Stimulated activated naive CD8-positive, alpha-beta T cell treated with anti-CD3 and anti-CD28 coated beads, Interleukin-15, Interleukin-2, amounts not matched to agents 100 ng/mL and 50 ng/mL, for 24 hours (primary cell): ENCODE data around the gene ERBB4.

Experiments
- H3K27ac Mint-ChIP-seq: one replicate; pipeline ENCODE4 v1.8.0; 2021; ENCODE audit warnings: mild to moderate bottlenecking, mixed read lengths
- H3K27me3 Mint-ChIP-seq: one replicate; pipeline ENCODE4 v1.8.0; 2021; ENCODE audit warnings: mixed read lengths
- H3K36me3 Mint-ChIP-seq: one replicate; pipeline ENCODE4 v1.8.0; 2021; ENCODE audit warnings: low read depth, mixed read lengths
- H3K4me1 Mint-ChIP-seq: one replicate; pipeline ENCODE4 v1.8.0; 2021; ENCODE audit warnings: low read depth, mixed read lengths
- H3K4me3 Mint-ChIP-seq: one replicate; pipeline ENCODE4 v1.8.0; 2021; ENCODE audit warnings: mild to moderate bottlenecking, mixed read lengths
- H3K9me3 Mint-ChIP-seq: one replicate; pipeline ENCODE4 v1.8.0; 2021; ENCODE audit warnings: mixed read lengths

Gene ERBB4

GRCh38 chr2:212384027-212384426, 154.6 kb downstream of the ERBB4 start:
- Mint-ChIP-seq H3K36me3 (no peaks in the 10 kb centered on the region), H3K4me3 (no peak overlapping the region), H3K4me1 (no peaks in the 10 kb centered on the region), H3K9me3 (no peaks in the 10 kb centered on the region), H3K27me3 (no peaks in the 10 kb centered on the region), H3K27ac (no peak overlapping the region)

DNA sequence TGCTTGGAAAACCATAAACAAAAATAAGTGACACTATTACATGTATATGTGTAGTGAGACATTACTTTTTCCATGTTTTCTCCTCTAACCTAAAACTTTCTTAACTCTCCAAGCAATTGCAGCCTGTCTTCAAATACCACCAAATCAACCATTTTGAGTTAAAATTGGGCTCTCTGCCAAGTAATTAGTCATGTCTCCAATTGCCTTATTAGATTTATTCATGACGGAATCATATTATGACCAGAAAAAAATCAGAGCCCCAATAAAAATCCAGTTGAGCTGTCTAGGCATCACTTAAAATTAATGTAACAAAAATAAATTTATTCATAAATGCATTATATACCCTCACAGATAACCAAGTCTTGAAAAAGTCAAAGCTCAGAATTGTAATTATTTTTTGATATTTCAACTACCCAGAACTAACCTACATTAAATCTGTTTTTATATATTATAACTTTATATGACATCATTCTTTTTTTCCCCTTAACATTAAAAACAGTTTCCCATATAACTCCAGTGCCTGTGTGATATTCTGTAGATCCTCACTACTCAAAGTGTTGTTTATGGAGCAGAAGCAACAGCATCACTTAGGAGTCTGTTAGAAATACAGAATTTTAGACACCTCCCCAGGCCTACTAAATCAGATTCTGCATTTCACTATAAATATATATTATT, 157.0 kb downstream of the ERBB4 start:
- Mint-ChIP-seq H3K9me3 (no peaks in the 10 kb centered on the region), H3K27me3 (no peaks in the 10 kb centered on the region), H3K4me3 (no peak overlapping the region), H3K4me1 (no peaks in the 10 kb centered on the region), H3K36me3 (no peaks in the 10 kb centered on the region), H3K27ac (no peak overlapping the region)

DNA sequence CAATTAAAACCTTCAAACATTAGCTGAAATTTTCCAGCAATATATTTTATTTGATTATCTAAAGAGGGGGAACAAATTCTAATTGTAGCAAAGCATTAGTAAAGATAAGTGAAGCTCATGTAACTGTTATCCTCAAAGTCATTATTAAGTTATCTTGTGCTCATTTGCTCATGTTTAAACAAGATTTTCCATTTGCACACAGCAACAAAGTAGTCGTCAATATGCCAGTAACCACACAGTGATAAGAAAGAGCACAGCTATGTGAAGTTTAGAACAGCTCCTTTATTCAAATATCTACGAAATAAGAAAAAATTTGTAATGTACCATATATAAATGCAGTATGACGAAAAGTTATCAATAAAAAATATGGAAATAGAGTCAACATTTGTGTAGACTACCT, 159.5 kb downstream of the ERBB4 start:
- H3K36me3 Mint-ChIP-seq, result no peaks in the 10 kb centered on the region
- no peak overlapping the region for H3K27ac Mint-ChIP-seq
- H3K4me3 Mint-ChIP-seq, result no peak overlapping the region
- no peaks in the 10 kb centered on the region for H3K27me3 Mint-ChIP-seq
- peaks cover 9% of the 10 kb centered on the region for H3K9me3 Mint-ChIP-seq
- H3K4me1 Mint-ChIP-seq, result no peaks in the 10 kb centered on the region

DNA sequence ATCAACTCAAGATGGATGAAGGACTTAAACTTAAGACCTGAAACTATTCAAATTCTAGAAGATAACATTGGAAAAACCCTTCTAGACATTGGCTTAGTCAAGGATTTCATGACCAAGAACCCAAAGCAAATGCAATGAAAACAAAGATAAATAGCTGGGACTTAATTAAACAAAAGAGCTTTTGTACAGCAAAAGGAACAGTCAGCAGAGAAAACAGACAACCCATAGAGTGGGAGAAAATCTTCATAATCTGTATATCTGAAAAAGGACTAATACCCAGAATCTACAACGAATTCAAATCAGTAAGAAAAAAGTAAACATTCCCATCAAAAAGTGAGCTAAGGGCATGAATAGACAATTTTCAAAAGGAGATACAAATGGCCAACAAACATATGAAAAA, 171.2 kb downstream of the ERBB4 start:
- Mint-ChIP-seq H3K27me3 (no peaks in the 10 kb centered on the region), H3K4me1 (no peaks in the 10 kb centered on the region), H3K9me3 (peaks cover 8% of the 10 kb centered on the region), H3K4me3 (no peak overlapping the region), H3K36me3 (no peaks in the 10 kb centered on the region), H3K27ac (no peak overlapping the region)

DNA sequence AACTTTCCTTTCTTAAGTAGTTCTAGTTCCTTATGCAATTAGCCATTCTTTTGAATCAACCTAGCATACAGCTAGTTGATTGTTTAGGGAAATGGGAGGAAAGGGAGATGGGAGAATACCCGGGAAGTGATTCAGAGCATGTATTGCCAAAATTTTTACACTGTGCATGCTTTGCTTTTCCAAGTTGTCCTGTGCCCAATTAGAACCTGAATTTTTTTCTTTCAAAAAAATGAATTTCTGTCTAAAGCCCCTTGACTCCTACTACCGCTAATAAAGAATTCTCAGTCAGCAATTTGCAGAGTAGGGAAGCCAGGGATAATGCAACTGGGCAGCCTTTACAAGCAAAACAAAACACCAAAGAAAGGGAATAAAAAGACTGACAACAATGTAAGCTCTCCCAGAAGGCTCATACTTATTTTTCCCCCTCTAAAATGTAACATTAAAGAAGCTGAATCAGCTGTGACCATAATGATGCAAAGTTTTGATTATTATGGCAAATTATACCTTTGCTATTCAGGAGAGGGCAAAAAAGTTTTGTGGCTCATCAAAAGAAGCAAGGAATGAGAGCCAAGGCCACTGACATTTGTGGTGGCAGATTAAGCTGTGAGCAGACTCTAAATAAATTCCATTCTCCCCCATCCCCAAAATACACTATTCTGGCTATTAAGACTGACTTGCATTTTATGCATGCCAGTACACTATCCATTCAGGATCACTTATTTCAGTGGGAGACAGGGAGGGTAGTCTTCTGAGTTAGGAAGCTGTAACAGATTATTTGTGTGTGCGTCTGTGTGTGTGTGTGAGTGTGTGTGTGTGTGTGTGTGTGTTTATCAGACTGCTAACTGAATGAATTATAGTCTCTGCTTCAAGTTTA, 174.3 kb downstream of the ERBB4 start:
- H3K36me3 Mint-ChIP-seq, result no peaks in the 10 kb centered on the region
- no peaks in the 10 kb centered on the region for H3K9me3 Mint-ChIP-seq
- H3K27ac Mint-ChIP-seq, result no peak overlapping the region
- H3K27me3 Mint-ChIP-seq, result no peaks in the 10 kb centered on the region
- no peak overlapping the region for H3K4me3 Mint-ChIP-seq
- no peaks in the 10 kb centered on the region for H3K4me1 Mint-ChIP-seq

DNA sequence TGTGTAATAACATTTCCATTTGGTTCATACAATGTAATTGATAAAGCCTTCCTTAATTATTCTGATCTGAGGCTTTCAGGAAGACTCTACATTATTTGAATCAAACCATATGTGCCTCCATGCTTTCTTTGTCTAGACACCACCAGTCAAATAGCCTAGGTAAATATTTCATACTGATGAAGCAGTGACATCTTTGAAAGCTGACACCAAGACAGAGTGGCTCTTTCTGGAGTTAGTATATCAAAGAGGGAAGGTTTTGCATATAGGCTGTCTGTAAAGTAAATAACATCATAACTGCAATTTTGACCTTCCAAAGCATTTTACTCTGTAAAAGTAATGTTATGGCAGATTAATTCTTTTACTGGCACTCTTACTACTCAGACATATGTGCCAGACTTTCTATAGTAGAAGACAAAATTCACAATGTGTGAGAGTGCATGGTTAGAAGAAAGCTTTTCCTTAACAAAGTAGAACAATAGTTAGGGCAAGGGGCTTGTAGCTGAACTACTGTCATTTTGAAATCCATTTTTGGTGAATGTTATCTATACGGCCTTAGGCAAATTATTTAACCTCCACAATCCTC, 177.3 kb downstream of the ERBB4 start:
- no peak overlapping the region for H3K4me3 Mint-ChIP-seq
- no peaks in the 10 kb centered on the region for H3K9me3 Mint-ChIP-seq
- no peaks in the 10 kb centered on the region for H3K27me3 Mint-ChIP-seq
- no peaks in the 10 kb centered on the region for H3K4me1 Mint-ChIP-seq
- no peak overlapping the region for H3K27ac Mint-ChIP-seq
- H3K36me3 Mint-ChIP-seq, result no peaks in the 10 kb centered on the region

GRCh38 chr2:212360068-212360460, 178.5 kb downstream of the ERBB4 start:
- H3K27ac Mint-ChIP-seq, result no peak overlapping the region
- H3K36me3 Mint-ChIP-seq, result no peaks in the 10 kb centered on the region
- no peaks in the 10 kb centered on the region for H3K9me3 Mint-ChIP-seq
- no peaks in the 10 kb centered on the region for H3K4me1 Mint-ChIP-seq
- H3K27me3 Mint-ChIP-seq, result no peaks in the 10 kb centered on the region
- no peak overlapping the region for H3K4me3 Mint-ChIP-seq

DNA sequence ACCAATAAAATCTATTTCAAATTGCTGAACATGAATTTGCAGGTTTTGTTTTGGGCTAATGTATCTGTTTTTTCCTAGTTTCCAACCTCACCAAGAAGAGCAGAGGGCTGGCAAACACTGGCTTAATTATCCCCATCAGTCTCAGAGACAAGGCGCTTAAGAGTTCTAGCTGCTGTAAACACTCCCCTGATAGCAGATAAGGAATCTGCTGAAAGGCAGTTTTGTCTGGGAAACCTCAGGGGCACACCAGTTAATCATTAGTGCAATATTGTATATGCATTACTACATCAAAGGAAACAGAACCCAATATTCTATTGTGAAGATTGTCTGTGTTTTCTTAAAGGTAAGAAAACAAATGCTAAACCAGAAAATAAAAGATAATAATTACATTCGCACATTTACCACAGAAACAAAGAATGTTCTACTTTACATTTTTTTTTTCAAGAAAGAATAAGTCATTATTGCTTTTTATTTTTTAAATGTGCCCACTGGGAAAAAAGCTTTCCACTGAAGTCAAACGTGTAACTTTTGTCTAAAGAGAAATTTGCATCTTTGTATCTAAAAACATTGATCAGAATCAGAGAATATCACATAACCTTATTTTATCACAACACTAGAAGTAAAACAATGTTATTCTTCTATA, 179.1 kb downstream of the ERBB4 start:
- H3K27ac Mint-ChIP-seq, result no peak overlapping the region
- H3K9me3 Mint-ChIP-seq, result no peaks in the 10 kb centered on the region
- no peaks in the 10 kb centered on the region for H3K4me1 Mint-ChIP-seq
- no peaks in the 10 kb centered on the region for H3K36me3 Mint-ChIP-seq
- no peak overlapping the region for H3K4me3 Mint-ChIP-seq
- H3K27me3 Mint-ChIP-seq, result no peaks in the 10 kb centered on the region

- Mint-ChIP-seq H3K36me3 (no peaks in the 10 kb centered on the region), H3K27me3 (no peaks in the 10 kb centered on the region), H3K4me3 (no peak overlapping the region), H3K27ac (no peak overlapping the region), H3K9me3 (no peaks in the 10 kb centered on the region), H3K4me1 (no peaks in the 10 kb centered on the region)
Observed at GRCh38 chr2:212357606-212358005, 181.0 kb downstream of the ERBB4 start.

DNA sequence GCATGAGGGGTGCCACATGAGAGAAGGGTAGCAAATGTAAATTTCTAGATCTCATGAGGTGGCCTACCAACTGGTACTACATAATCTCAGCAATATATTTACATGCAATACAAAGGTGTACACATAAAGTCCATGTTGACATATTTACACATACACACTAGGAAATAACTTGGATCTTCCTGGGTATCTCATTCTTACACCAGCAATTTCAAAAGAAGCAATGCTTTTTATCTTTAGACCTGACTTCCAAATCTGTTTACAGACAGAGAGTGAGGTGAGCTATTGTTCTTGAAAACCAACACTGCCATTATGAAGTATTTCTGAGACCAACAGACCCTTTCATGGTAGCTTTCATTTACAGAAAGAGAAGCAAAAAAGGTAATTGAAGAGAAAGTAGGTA, 184.2 kb downstream of the ERBB4 start:
- Mint-ChIP-seq H3K36me3 (no peaks in the 10 kb centered on the region), H3K4me3 (no peak overlapping the region), H3K27ac (no peak overlapping the region)

DNA sequence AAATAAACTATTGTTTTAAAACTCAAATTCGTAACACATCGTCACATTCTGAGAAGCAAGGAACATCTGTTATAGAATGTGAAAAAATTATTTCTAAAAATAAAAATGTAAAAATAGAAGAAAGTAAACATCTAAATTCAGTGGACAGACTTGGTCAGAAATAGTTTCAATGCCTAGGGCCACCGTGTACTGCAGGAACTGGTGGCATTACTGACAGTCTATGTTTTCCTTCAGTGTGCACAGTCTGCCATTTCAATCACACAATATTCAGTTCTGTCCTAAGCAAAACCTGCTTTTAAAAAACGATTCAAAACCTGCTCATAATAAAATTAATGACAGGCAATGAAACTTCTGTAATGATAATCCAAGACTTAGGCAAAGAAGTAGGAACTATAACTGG, 190.1 kb downstream of the ERBB4 start:
- no peak overlapping the region for H3K4me3 Mint-ChIP-seq
- H3K4me1 Mint-ChIP-seq, result no peaks in the 10 kb centered on the region
- H3K27ac Mint-ChIP-seq, result no peak overlapping the region
- H3K27me3 Mint-ChIP-seq, result no peaks in the 10 kb centered on the region
- peaks cover 11% of the 10 kb centered on the region for H3K9me3 Mint-ChIP-seq
- no peaks in the 10 kb centered on the region for H3K36me3 Mint-ChIP-seq

More for the DNA sequence above, 184.2 kb downstream of the ERBB4 start:
- Mint-ChIP-seq H3K4me1 (no peaks in the 10 kb centered on the region), H3K27me3 (no peaks in the 10 kb centered on the region), H3K9me3 (peaks cover 4% of the 10 kb centered on the region)

- Mint-ChIP-seq H3K27ac (no peak overlapping the region), H3K4me1 (no peaks in the 10 kb centered on the region)
Observed at GRCh38 chr2:212346865-212347264, 191.7 kb downstream of the ERBB4 start.

GRCh38 chr2:212345966-212346365, 192.6 kb downstream of the ERBB4 start:
- Mint-ChIP-seq H3K27ac (no peak overlapping the region), H3K4me1 (no peaks in the 10 kb centered on the region), H3K4me3 (no peak overlapping the region), H3K36me3 (no peaks in the 10 kb centered on the region), H3K27me3 (no peaks in the 10 kb centered on the region), H3K9me3 (peaks cover 7% of the 10 kb centered on the region)

More at GRCh38 chr2:212346865-212347264, 191.7 kb downstream of the ERBB4 start:
- Mint-ChIP-seq H3K4me3 (no peak overlapping the region), H3K36me3 (no peaks in the 10 kb centered on the region), H3K27me3 (no peaks in the 10 kb centered on the region), H3K9me3 (peaks cover 10% of the 10 kb centered on the region)

GRCh38 chr2:212344131-212344530, 194.5 kb downstream of the ERBB4 start:
- no peak overlapping the region for H3K4me3 Mint-ChIP-seq
- no peaks in the 10 kb centered on the region for H3K27me3 Mint-ChIP-seq

DNA sequence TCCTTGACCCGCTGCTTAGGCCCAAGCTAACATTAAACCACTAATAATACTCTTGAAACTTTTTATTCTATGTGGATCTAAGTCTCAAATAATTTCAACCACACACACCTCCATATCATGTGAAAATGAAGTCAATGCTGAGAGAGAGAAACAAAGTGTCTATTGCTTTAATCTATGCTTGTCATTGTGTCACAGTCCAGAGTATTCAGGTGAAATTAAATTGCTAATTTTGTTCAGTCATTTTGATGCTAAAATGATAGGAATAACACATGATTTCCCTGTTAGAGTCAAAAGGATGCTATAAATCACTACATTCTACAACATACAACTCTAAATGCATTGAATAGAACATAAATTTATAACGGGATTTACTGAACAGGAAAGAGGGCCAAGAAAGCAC, 195.4 kb downstream of the ERBB4 start:
- Mint-ChIP-seq H3K27me3 (no peaks in the 10 kb centered on the region), H3K9me3 (peaks cover 7% of the 10 kb centered on the region), H3K36me3 (no peaks in the 10 kb centered on the region), H3K4me1 (no peaks in the 10 kb centered on the region), H3K27ac (no peak overlapping the region), H3K4me3 (no peak overlapping the region)

More at GRCh38 chr2:212344131-212344530, 194.5 kb downstream of the ERBB4 start:
- Mint-ChIP-seq H3K27ac (no peak overlapping the region), H3K9me3 (peaks cover 7% of the 10 kb centered on the region), H3K36me3 (no peaks in the 10 kb centered on the region), H3K4me1 (no peaks in the 10 kb centered on the region)
